IPS DF 19.7 (cell line): ENCODE data around the gene KCNMA1.

ENCODE experiments used
- DNase-seq: peaks from one replicate; pipeline ENCODE4 v3.0.0-alpha.2; 2013; ENCODE audit warnings: low read depth, low spot score

KCNMA1 gene

DNA sequence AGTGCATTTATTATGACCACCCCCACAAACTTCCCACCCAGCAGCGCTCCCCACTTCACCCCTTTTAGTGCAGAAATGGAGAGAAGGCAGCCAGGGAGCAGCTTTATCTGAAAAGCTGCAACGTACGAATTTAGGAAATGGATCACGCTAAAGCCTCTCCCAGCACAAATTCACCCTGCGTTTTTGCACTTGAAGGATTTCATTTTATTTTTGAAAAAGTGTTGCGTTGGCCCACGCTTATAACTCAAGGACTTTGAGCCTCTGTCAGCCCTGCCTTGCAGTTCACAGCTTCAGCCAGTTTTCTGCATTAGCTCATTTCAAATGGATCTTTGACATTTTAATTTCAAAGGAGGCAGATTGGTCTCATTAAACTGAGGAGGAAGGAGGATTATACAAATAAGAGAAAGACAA is 556.1 kb downstream of the KCNMA1 start:
- peak; percentile 15 for DNase-seq

GRCh38 chr10:77080361-77081027 is 557.1 kb downstream of the KCNMA1 start:
- DNase-seq: no peak

GRCh38 chr10:77079592-77080300 is 557.9 kb downstream of the KCNMA1 start:
- no peak for DNase-seq

DNA sequence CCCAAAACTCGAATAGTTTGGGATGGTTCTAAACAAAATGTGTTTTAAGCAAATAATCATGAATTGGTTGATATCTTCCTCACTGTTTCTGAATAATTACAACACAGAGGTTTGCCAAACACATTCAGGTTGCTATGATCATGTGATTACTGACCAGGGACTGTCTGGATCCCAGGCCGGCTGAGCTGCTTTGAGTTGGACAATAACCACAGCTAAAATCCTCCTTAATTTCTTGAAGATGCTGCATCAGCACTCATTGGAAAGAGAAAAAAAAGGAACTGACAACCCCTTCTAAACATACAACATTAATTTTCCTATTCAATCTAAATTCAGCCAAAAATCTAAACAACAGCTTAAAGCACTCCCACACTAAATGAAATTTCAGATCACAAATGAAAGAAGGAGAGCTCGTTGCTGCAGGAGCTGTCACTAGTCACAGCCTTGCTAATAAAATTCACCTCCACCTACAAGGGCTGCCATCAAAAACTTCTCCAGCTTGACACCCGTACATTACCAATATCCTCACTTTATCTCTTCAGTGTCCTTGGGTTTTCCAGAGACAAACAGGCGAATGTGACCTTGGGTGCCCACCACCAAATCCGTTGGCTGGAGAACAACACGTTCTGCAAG is 560.2 kb downstream of the KCNMA1 start:
- no peak for DNase-seq

- no peak for DNase-seq
Observed at GRCh38 chr10:77075926-77076325, 561.7 kb downstream of the KCNMA1 start.

DNA sequence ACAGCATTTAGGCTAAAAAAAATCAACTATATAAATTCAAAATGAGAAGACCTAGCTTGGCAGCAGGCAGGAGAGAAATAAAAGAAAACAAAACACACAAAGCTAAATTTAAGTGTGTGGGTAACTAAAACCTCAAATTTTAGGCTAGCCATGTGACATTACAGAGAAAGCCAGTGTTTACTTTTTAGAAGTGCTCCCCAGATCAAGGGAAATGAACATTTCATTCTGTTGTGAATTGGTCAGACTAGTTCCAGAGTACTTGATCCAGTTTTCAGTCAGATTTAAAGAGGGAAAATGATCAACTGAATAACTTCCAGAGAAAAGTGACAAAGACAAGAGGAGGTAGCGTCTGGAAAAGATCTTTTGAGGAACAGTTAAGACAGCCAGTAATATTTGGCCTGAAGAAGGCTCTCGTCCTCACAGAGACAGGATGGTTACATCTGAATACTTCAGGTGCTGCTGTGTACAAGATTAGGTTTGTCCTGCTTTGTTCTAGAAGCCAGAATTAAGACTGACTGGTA is 563.4 kb downstream of the KCNMA1 start:
- no peak for DNase-seq

DNA sequence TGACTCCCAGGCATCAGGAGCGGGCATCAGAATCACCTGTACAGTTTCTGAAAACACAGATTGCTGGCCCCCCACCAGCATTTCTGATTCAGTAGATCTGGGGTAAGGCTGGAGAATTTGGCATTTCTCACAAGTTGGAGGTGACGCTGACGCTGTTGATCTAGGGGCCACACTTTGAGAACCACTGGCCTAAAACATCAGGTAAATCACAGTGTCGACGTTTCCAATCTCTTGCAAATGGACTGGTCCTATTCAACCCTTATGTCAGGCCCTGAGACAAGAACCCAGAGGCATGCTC is 564.0 kb downstream of the KCNMA1 start:
- no peak for DNase-seq

GRCh38 chr10:77072836-77073662 is 564.6 kb downstream of the KCNMA1 start:
- DNase-seq: no peak

DNA sequence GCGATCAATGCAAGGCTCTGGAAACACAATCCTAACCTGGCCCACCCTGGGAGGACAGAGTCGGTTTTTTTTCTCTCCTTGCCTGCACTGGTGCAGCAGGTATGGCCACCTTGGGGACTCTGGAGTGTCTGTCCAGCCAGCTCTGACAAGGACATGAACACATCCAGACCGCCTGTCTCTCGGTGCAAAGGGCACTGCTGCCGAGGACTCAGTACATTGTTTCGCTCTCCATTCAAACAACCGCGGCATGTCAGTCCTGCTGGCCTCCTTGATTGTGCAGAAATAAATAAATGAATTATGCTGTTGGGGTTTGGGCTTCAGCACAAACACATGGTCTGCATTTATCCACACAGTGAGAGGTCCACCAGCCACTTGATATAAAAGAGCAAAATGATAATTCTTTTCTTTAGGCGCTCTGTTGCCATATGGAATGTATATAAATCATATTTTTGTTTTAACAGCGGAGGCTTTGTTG is 565.2 kb downstream of the KCNMA1 start:
- DNase-seq: no peak

DNA sequence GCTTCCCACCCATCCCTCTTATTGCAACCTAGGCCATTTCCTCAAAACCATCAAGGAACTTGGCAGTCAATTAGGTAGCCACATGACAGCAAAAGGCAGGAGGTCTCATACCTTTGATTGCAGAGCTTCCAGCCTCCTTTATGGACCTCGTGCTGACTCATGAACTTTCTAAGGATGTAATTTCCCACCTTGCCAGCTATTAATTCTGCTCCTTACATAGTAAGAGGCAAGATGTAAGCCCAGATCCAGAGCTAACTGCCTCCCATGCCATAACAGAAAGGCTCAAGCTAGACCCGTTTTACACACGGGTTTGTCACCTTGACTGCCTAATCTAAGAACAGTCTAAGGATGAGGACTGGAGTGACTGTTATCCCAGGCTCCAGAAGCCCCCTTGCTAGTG is 565.7 kb downstream of the KCNMA1 start:
- DNase-seq: no peak

DNA sequence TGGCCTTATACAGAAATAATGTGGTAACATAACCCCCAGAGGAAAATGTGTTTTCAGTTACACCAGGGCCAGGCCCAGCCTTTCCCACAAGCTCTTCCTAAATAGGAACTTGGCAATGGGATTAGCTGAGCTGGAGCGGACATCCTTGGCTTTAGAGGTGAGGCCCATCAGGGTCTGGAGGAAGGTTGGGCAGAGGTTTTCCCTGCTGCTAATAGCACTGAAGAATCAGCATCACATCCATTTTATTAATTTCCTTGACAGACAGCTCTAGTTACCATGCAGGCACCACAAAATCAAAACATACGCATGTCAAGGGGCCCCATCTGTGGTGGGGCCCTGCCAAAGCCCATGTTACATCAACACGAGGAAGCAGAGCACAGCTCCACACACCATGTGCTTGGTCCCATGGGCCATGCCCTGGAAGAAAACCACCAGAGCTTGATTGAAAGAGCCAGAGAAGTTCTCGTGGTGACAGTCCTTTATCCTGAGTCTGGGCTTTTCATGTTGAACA is 566.6 kb downstream of the KCNMA1 start:
- DNase-seq: no peak

DNA sequence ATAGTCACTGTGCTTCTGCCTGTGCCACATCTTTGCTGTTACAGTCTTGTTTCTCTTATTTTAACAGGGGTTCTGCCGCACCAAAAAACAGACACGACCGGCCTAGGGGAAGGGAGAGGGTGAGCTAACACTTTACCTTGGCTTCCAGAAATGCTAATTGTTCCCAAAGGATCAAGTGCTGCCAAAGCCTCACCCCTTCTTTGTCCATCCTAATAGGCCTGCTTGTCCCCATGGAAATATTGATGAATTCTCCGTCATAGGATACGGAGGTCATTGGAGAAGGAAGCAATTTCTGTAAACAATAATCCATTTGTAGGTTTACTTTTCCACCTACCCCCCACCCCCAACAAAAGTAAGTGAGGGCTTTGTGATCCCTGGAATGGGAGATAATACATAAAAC is 567.3 kb downstream of the KCNMA1 start:
- DNase-seq: no peak

GRCh38 chr10:77068969-77069368 is 568.6 kb downstream of the KCNMA1 start:
- DNase-seq: no peak

DNA sequence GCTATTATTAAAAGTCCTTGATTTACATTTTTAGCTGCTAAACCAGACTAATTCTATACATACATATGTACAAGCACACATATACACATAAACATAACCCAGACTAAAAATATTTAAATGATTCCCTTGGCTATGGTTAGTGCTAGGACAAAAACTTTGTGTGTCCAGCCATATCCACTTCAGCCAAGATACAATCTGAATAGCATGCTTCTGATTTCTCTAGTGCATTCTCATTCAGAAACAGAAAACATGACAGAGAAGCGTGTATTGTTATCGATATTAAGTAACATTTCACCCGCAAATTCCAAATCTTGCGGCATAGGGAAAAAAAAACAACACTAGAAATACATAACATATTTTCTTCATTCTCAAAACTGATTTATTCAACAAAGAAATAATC is 569.3 kb downstream of the KCNMA1 start:
- no peak for DNase-seq

DNA sequence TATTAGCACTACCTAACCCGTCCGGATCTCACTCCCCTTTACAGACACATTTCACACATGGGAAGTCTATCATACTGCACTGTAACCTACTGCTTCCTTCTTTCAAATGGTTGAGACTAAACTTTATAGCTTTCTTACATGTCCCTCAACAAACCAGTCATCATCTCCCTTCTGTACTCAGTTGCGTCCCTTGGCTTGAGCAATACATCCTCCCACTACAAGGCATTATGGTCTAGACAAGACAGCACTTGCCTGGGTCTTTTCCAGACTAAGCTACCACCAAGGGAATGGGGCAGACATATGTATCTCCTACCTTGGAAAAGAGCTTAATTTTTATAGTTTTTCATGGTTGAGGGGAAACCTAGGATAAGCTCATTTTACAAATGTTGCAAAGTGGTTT is 575.2 kb downstream of the KCNMA1 start:
- DNase-seq: no peak

DNA sequence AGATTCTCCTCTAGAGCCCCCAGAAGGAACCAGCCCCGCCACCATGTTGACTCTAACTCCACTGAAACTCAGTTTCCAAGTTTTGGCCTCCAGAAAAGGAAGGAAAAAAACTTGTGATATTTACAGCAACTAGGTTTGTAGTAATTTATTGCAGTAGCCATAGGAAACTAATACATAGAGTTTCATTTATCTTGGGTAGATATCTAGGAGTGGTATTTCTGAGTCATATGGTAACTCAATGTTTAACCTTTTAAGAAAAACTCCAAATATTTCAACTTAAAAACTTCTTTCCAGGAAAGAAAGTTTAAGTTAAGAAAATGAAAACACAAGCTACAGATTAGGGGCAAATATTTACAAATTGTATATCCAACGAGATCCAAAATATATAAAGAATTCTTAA is 576.7 kb downstream of the KCNMA1 start:
- no peak for DNase-seq

DNA sequence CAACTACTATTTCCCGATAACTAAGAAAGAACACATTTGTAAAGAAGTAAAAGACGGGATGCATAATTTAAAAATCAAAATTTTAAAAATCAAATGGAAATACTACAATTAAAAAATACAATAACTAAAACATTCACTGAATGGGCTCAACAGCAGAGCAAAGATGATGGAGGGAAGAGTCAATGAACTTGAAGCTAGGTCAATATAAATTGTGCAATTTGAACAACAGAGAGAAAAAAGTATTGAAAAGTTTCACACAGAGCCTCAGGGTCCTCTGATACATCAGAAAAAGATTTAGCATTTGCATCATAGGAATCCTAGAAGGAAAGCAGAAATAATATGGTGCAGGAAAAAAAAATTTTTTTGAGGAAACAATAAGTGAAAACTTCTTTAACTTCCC is 581.0 kb downstream of the KCNMA1 start:
- no peak for DNase-seq

- DNase-seq: no peak
Observed at GRCh38 chr10:77052593-77052992, 585.0 kb downstream of the KCNMA1 start.

GRCh38 chr10:77051837-77052236 is 585.8 kb downstream of the KCNMA1 start:
- DNase-seq: no peak

GRCh38 chr10:77049896-77050295 is 587.7 kb downstream of the KCNMA1 start:
- no peak for DNase-seq

GRCh38 chr10:77049146-77049545 is 588.5 kb downstream of the KCNMA1 start:
- DNase-seq: no peak

GRCh38 chr10:77045085-77045484 is 592.5 kb downstream of the KCNMA1 start:
- no peak for DNase-seq
